ENCODE measurements around the gene ADAM12. TPM values are rescaled to one million over a fixed set of nuclear protein-coding genes. Genes with fewer than 3 reads are reported as not detected.

ADAM12 gene
- polyA plus RNA-seq, 1 of the 3 experiments (the other 2 are of a cell fraction), result 25.0 TPM

GRCh38 chr10:126309228-126309883 lies 78.9 kb downstream of the ADAM12 start:
- Histone ChIP-seq H3K4me1 (ENCODE audit: control insufficient read depth in 1 of 2, insufficient read depth in 2 of 2, low read depth in 1 of 2, low read length in 1 of 2) (no peaks in the 10 kb centered on the region), H3K36me3 (replicated peaks in 1 of 2; ENCODE audit: control insufficient read depth in 1 of 2, insufficient read depth in 2 of 2, low read length in 1 of 2) (peaks cover 0 to 4% of the 10 kb centered on the region in 2 experiments), H2AFZ (ENCODE audit: low read depth) (no peak overlapping the region), H3K9me3 (no peaks in the 10 kb centered on the region), H3K9ac (no peak overlapping the region), H3F3A (replicated peaks; ENCODE audit: insufficient read depth) (peaks cover 7% of the 10 kb centered on the region), H3K27me3 (ENCODE audit: insufficient read depth) (no peaks in the 10 kb centered on the region), H3K4me2 (no peak overlapping the region), H3K9me2 (no peaks in the 10 kb centered on the region), H3K27ac (ENCODE audit: low read depth in 2 of 2, low read length in 1 of 2) (no peak overlapping the region), H3K79me2 (ENCODE audit: insufficient read depth) (no peaks in the 10 kb centered on the region), H4K20me1 (ENCODE audit: insufficient read depth) (no peaks in the 10 kb centered on the region), H3K4me3 (ENCODE audit: low read depth in 2 of 2, low read length in 1 of 2) (no peak overlapping the region)
- 84% methylated on average over 3 of the region's 3 CpGs for WGBS (ENCODE audit: low lambda C conversion rate)
- DNase-seq, result no peak
- CTCF ChIA-PET, result interaction anchor here (1.2 kb wide), 1 partner anchor 14 kb away, joined by 4 read pairs; no protein-coding TSS in a partner anchor
- POLR2A ChIA-PET, result no interaction called here
- TF ChIP-seq USF2 (IDR thresholded peaks at IDR 0.05; ENCODE audit: borderline replicate concordance, low read depth, low read length), result no peak
- no peak for TF ChIP-seq FOSL2 (IDR thresholded peaks at IDR 0.05; ENCODE audit: borderline replicate concordance, low read depth)
- no peak for TF ChIP-seq USF1 (IDR thresholded peaks at IDR 0.05; ENCODE audit: borderline replicate concordance, low read depth)
- TF ChIP-seq CTCF (IDR thresholded peaks at IDR 0.05), result no peak
- TF ChIP-seq RFX5 (IDR thresholded peaks at IDR 0.05; ENCODE audit: low read length), result no peak
- no peak for TF ChIP-seq ELF1 (IDR thresholded peaks at IDR 0.05)
- no peak for TF ChIP-seq FOXM1 (IDR thresholded peaks at IDR 0.05; ENCODE audit: low read depth)
- no peak for TF ChIP-seq ZBTB33 (IDR thresholded peaks at IDR 0.05; ENCODE audit: borderline replicate concordance, low read depth)
- no peak for TF ChIP-seq RAD21 (IDR thresholded peaks at IDR 0.05; ENCODE audit: low read length)
- TF ChIP-seq MXI1 (IDR thresholded peaks at IDR 0.05; ENCODE audit: low read depth, low read length), result no peak
- no peak for TF ChIP-seq TAF1 (IDR thresholded peaks at IDR 0.05; ENCODE audit: borderline replicate concordance, low read depth, low read length)
- TF ChIP-seq JUND (IDR thresholded peaks at IDR 0.05), result no peak
- no peak for TF ChIP-seq EZH2phosphoT487 (IDR thresholded peaks at IDR 0.05; ENCODE audit: borderline replicate concordance, low read depth)
- TF ChIP-seq RCOR1 (IDR thresholded peaks at IDR 0.05; ENCODE audit: low read length), result no peak
- no peak for TF ChIP-seq CHD2 (IDR thresholded peaks at IDR 0.05; ENCODE audit: low read length, partially characterized antibody)
- TF ChIP-seq MEF2A (IDR thresholded peaks at IDR 0.05; ENCODE audit: borderline replicate concordance, low read depth), result no peak
- no peak for TF ChIP-seq GATA2 (CRISPR knock-in tag; IDR thresholded peaks at IDR 0.05)

Measured in SK-N-SH (cell line).